GM12873 (cell line): ENCODE results near the gene EFEMP2.

Source experiments
- CTCF ChIP-seq: IDR thresholded peaks from 2 replicates; pipeline ENCODE4 v1.5.1; 2012; ENCODE audit warnings: low read depth, mild to moderate bottlenecking, moderate library complexity, low read length, control low read depth; ENCODE audit not compliant: insufficient read depth; ENCODE audit errors: missing control alignments

EFEMP2 gene

GRCh38 chr11:65894034-65894591 is 21.5 kb upstream of the EFEMP2 start:
- TF ChIP-seq CTCF: no peak

GRCh38 chr11:65892661-65893317 is 20.2 kb upstream of the EFEMP2 start:
- no peak for TF ChIP-seq CTCF

DNA sequence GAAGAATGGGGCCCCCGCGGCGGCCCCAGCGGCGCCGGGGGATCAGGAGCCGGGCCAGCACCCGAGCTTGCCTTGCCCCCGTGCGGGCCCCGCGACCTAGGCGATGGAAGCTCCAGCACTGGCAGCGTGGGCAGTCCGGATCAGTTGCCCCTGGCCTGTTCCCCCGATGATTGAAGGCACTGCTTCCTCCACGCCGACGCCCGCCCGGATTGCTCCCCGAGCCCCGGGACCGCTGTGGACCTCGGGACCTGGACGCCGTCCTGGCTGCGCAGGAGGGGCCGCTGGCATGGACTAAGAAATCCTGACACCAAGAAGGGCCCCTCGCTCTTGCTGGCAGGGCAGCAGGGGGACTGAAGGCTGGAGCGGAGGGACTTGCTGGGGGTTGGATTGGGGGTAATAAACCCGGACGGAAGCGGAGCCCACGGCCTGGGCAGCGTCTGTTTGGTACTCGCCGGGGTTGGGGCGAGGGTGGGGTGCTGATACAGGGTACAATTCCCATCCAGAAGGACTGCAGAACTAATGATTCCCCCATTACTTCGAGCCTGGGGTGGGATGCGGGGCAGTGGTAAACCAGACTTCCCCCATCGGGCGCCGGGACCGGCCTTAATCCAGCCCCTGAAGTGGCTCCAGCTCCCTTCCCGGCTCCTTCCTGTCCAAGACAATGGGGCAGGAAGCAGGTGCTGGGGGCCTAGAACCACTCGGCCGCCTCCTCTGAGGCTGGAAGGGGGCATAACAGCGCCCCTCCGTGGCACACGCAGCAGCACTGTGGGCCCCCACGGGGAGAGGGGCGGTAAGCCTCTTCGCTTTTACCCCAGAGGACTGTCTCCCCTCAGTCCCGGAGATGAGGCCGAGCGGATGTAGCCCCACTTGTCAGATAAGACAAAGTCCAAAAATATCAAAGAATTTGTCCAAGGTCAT is 18.9 kb upstream of the EFEMP2 start:
- TF ChIP-seq CTCF: peak; percentile 67

GRCh38 chr11:65890324-65891218 is 18.0 kb upstream of the EFEMP2 start, which contains the start of gene CCDC85B:
Gene CCDC85B (plus strand): TSS chr11:65890673. CDS start chr11:65890784, 111 bp downstream.
- no peak for TF ChIP-seq CTCF

DNA sequence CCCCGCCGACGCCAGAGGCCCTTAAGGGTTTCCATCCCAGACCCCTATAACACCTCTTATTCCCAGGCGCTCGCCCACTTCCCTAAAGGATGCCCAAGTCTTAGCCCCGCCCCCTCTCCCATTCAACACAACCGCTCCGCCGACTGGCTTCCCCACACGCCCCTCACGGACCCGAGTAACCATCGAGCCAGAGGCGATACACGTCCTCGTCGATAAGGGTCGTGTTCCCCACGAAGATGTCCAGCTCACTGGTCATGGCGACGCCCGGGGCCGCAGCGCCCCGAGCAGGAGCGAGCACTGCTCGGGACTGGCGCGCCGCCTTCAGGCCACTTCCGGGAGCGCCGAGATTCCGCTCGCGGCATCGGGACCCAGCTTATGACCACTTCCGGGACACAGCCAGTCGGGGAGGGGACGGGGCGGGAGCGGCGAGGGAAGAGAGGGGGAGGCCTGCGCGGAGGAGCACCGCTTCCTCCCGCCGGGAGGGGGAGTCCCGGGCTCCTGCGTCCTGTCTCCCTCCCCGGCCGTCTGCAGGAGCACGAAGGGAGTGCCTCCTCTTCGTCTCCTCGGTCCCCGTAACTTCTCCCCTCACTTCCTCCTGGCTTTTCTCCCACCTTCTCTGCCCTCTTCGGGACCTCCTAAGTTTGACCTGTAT is 15.7 kb upstream of the EFEMP2 start, which contains the start of gene FIBP:
TSS of gene FIBP (minus strand) at position 309 of the 652 bp plus-strand sequence. CDS start at position 256, 53 bp downstream.
- peak; percentile 79 for TF ChIP-seq CTCF

- TF ChIP-seq CTCF: no peak
Measured at GRCh38 chr11:65887723-65888162, 15.1 kb upstream of the EFEMP2 start.
